Motor neuron (in vitro differentiated cells): ENCODE data around the gene DPYD. TPM values are rescaled to one million over a fixed set of nuclear protein-coding genes. Genes with fewer than 3 reads are reported as not detected.

Experiments used
- ATAC-seq, 8 experiments: fragments of 200-7000 bp; cut with Tn5 transposase; replicated peaks in 6 of 8; 2 replicates each; pipeline ENCODE4 v1.8.0; 2021; ENCODE audit warnings: mild to moderate bottlenecking in 8 of 8, moderate library complexity in 8 of 8
- H3K27ac ChIP-seq, 2 donors: fragments of 250-450 bp; sonication (Bioruptor Pico); 2 replicates each; pipeline ENCODE4 v1.9.0; 2021; ENCODE audit warnings: antibody characterized with exemption in 2 of 2, mild to moderate bottlenecking in 2 of 2, moderate library complexity in 1 of 2
- H3K4me1 ChIP-seq, 2 donors: fragments of 250-450 bp; sonication (Bioruptor Pico); replicated peaks in 1 of 2; 2 replicates each; pipeline ENCODE4 v1.6.1; 2021; ENCODE audit warnings: antibody characterized with exemption in 2 of 2, mild to moderate bottlenecking in 2 of 2, moderate library complexity in 1 of 2
- H3K4me3 ChIP-seq, 5 donors: fragments of 250-450 bp; sonication (Bioruptor Pico); 2 replicates each; pipeline ENCODE4 v1.9.0; 2021; ENCODE audit warnings: antibody characterized with exemption in 5 of 5, mild to moderate bottlenecking in 5 of 5, moderate library complexity in 4 of 5
- WGBS, 10 experiments: fragments of 450-650 bp; shearing (Covaris generic); methylation state at CpG; one replicate each; pipeline ENCODE4 v1.0.0; 2022; 5-methylcytosine and 5-hydroxymethylcytosine counted together
- in situ Hi-C, 9 experiments: fragments of 400-800 bp; cut with MboI; loops; one replicate each; pipeline ENCODE4 v1.15.0; 2021; ENCODE audit warnings: low sequenced_read_pairs in 9 of 9, low pct_unique_long_range_greater_than_20kb in 2 of 9; ENCODE audit not compliant: unreplicated experiment in 9 of 9
- total RNA-seq, 8 experiments: library from RNA; unstranded; fragments of 300-600 nt; gene quantifications; 2 replicates each; pipeline versions ENCODE4 v1.2.3 to v1.2.4, GENCODE V29; 2022

The DPYD gene
- total RNA-seq, 8 experiments from 2014 or later: 7.4 to 37.1 (median 14.2) TPM

DNA sequence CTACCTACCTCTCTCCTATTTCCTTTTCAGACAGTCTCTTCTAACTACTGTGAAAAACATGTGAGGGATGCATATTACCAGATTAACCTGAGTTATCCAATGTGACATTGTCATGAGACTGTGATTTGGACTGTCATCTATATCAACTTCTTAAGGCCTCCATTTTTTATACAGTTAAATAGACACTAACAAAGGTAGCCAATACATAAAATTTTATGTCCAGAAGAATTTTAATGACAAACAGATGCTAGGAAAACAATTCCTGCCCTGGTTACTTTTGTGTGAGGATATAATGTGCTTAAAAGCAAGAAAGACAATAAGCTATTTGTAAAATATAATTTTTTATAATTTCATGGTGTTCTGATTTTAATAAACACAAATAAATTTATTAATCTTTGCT lies 136.2 kb downstream of the DPYD start:
- Histone ChIP-seq H3K27ac (no peak overlapping the region), H3K4me1 (peaks cover 4% of the 10 kb centered on the region in 2 donors), H3K4me3 (no peak overlapping the region)
- in situ Hi-C loops: no loop called here
- no peak for ATAC-seq

DNA sequence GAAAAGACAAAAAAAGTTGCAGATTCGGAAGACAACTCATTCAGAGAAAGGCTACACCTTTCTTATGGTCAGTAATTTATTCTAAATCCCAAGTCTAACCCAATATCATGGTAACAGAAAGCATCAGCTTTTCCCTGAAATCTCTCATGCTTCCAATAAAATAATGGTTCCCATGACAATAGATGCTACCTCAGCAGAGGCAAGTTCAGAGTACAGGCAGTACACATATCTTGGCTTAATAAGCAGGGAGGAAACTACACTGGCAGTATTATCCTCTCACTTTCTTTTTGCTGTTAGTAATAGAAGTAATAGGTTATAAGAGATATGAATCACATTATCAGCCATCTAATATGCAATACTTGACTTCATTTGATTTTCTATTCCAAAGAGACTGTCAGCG lies 137.1 kb downstream of the DPYD start:
- WGBS, 10 experiments: 82 to 100% (median 100%) methylated on average over 1 to 2 of the region's 2 CpGs; no CpG with 5 or more reads in 1 of the 10 experiments
- Histone ChIP-seq H3K4me1 (peaks cover 4% of the 10 kb centered on the region in 2 donors), H3K27ac (no peak overlapping the region), H3K4me3 (no peak overlapping the region)
- ATAC-seq: no peak
- in situ Hi-C loops: no loop called here

DNA sequence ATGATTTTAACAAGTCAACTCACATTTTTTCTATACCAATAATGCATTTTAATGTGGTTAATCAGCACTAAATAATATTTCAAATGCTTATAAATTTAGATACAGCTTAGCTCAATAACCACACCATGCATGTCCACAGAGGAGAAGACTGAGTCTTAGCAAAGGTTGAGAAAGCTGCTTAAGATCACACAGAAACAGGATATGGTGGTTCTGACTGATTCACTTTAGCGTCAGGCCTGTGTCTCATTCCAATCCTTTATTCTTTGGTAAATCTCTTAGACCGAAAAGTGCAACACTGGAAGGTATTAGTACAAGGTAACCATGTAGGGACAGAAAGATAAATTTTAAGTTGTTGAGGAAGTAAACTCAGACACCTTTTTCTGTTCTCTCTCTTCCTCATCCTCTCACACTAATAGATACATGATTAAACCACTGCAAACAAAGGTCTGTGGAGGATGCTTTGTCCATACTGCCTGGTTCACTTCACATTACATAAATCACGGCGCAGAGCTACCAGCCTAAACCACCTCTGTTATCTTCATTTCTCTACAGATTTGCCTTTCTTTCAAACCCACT lies 139.0 kb downstream of the DPYD start:
- in situ Hi-C loops: no loop called here
- peak in 1 of 8 experiments; percentile 34 for ATAC-seq
- Histone ChIP-seq H3K4me3 (no peak overlapping the region), H3K4me1 (peaks cover 4% of the 10 kb centered on the region in 2 donors), H3K27ac (no peak overlapping the region)
- WGBS, 10 experiments: 82 to 100% (median 93%) methylated on average over 2 to 4 of the region's 4 CpGs; no CpG with 5 or more reads in 1 of the 10 experiments

DNA sequence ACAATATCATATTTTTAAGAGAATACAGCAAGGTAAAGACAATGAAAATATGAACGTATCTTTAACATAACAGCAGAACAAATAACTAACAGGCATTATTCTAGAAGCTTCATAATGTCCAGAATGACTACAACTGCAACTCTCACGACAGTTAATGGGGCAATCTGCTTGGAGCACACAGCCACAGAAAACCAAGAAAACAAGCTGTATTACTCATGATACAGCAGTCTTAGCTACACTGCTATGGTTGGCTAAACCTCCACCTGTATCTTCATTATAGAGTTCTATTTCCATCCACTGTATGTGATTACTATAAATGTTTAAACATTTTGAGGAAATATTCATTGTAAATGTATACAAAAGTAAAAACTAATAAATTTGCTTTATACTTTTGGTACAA lies 139.9 kb downstream of the DPYD start:
- H3K27ac ChIP-seq: no peak overlapping the region
- H3K4me3 ChIP-seq: no peak overlapping the region
- H3K4me1 ChIP-seq: peaks cover 4% of the 10 kb centered on the region in 2 donors
- 66 to 100% (median 84%) methylated on average over 1 to 2 of the region's 2 CpGs; no CpG with 5 or more reads in 2 of the 10 experiments for WGBS, 10 experiments
- in situ Hi-C loops: no loop called here
- no peak for ATAC-seq

DNA sequence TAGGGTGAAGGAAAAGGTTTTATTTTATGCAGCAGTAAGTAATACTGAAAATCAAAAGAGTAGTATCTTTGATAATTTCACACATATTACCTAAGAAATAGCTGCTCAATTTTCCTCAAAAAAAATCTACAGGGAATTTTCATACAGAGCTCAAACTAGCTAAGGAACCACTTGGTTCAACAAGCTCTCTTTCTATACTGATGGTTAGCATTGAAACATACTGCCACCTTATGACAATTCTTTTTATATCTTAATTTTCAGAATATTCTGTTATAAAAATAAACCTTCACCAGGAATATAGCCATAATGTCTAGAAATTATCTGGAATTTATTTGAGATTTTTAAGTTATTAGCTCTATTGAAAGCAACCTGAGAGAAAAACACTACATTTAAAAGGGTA lies 142.1 kb downstream of the DPYD start:
- no peak for ATAC-seq
- H3K4me3 ChIP-seq: no peak overlapping the region
- in situ Hi-C loops: no loop called here

DNA sequence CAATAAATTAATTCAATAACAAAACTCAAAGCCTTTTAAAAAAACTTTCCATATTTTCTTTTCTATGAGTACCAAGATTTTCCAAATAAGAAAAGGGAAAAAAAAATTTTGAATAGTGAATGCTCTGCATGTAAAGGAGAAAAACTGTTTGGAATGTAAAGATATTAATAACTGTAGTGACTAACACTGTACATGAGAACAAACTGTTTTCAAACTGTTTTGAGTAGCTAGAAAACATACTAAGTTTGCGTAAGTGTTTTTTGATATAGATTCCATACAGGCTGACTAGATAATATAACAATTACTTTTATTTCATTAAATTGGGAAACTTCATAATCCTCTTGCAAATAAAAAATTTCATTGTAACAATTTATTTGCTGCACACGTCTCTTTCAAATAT lies 150.5 kb downstream of the DPYD start:
- no peak for ATAC-seq
- no peak overlapping the region for H3K27ac ChIP-seq
- no peak overlapping the region for H3K4me3 ChIP-seq
- H3K4me1 ChIP-seq: no peaks in the 10 kb centered on the region
- in situ Hi-C loops: no loop called here
- 83 to 100% (median 96%) methylated on average over 2 of the region's 2 CpGs; no CpG with 5 or more reads in 1 of the 10 experiments for WGBS, 10 experiments

More for the DNA sequence above, 142.1 kb downstream of the DPYD start:
- Histone ChIP-seq H3K4me1 (peaks cover 4% of the 10 kb centered on the region in 2 donors), H3K27ac (no peak overlapping the region)

DNA sequence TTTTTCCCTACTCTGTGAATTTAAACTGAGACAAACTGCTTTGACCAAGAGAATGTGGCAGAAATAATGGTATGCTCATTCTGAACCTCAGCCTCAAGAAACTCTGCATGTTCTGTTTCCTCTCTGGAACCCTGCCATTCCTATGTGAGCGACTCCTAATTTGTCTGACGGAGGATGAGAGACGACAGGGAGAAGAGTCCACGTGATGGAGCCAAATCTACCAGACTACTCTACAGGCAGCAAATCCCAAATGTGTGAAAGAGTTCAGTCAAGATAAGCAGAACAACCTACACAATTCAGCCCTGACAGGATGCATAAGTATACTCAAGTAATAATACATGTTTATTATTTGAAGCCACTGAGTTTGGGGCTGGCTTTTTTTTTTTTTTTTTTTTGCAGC lies 153.5 kb downstream of the DPYD start:
- 20 to 100% (median 88%) methylated on average over 1 to 4 of the region's 4 CpGs; no CpG with 5 or more reads in 3 of the 10 experiments for WGBS, 10 experiments
- Histone ChIP-seq H3K4me1 (no peaks in the 10 kb centered on the region), H3K27ac (no peak overlapping the region), H3K4me3 (no peak overlapping the region)
- ATAC-seq: no peak
- in situ Hi-C loops: no loop called here

DNA sequence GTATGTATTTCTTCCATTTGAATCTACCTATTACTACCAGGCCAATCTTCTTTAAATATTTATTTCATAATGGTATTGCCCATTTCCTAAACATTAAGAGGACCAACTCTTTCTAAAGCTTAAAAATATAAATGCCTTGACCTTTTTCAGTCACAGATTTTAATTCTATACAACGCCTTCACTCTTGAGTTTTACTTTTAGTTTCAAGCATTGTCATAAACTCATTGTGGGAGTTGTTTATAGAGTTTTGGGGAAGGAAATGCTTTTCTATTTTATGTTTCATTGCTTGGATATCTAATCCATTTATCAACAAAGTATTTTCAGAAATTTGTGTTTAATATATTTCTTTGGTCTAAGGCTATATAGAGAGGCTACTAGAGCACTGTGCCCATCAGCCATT lies 155.8 kb downstream of the DPYD start:
- WGBS, 10 experiments: 90 to 100% (median 100%) methylated on average over 1 of the region's 1 CpG; no CpG with 5 or more reads in 1 of the 10 experiments
- in situ Hi-C loops: no loop called here
- Histone ChIP-seq H3K4me3 (no peak overlapping the region), H3K4me1 (no peaks in the 10 kb centered on the region), H3K27ac (no peak overlapping the region)
- ATAC-seq: no peak

DNA sequence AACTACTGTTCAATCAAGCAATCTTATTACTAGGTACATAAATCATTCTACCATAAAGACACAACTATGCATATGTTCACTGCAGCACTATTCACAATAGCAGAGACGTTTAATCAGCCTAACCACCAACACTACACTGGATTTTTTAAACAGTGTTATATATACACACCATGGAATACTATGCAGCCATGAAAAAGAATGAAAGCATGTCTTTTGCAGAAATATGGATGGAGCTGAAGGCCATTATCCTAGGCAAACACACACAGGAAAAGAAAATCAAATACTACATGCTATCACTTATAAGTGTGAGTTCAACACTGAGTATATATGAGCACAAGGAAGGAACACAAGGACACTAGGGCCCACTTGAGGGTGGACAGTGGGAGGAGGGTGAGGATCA lies 159.2 kb downstream of the DPYD start:
- 29 to 64% (median 48%) methylated on average over 1 of the region's 1 CpG; no CpG with 5 or more reads in 2 of the 10 experiments for WGBS, 10 experiments
- Histone ChIP-seq H3K4me3 (no peak overlapping the region), H3K27ac (no peak overlapping the region), H3K4me1 (no peaks in the 10 kb centered on the region)
- in situ Hi-C loops: no loop called here
- ATAC-seq: no peak

DNA sequence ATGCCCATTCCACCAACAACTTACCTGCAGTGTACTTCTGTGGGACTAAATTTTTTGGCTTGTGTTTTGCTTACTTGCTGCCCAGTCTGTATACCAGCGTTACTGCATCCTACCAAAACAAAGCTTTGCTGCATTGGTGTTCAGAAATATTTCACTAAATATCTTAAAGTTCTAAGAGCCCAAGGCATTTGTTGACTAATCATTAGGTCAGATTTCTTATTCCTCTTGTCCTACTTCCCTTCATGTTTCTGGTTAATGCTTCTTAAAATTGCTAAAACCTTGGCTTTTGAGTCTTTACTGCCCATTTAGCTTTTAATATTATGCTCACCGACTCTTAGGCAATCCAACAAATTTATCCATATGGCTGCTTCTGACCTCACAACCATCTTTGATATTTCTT lies 161.8 kb downstream of the DPYD start:
- ATAC-seq: no peak
- Histone ChIP-seq H3K4me1 (no peaks in the 10 kb centered on the region), H3K27ac (no peak overlapping the region), H3K4me3 (no peak overlapping the region)
- in situ Hi-C loops: no loop called here
- WGBS, 10 experiments: 60 to 100% (median 84%) methylated on average over 1 to 2 of the region's 2 CpGs

DNA sequence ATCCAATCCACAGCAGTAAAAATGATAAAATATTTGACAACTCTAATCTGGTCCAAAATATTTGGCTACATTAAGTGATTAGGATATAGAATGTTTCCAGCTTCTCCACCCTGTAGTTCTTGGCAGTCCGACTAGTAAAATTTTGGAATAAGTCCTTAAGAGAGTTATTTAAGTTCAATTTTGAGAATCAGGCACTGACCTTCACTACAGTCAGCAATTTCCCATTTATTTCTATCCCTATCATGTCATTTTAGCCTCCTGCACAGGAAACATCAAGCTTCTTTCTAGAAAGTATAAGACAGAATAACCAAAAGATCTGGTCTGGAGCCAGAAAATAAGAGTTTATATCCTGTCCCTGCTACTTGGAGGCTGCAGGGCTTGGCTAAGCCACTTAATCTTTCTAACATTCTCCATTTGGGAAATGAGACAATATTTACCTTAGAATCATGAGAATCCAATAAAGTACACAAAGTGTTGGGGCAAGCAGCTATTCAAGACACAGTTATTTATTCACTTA lies 162.2 kb downstream of the DPYD start:
- in situ Hi-C loops: no loop called here
- WGBS, 10 experiments: 11 to 100% (median 80%) methylated on average over 1 of the region's 1 CpG; no CpG with 5 or more reads in 1 of the 10 experiments
- Histone ChIP-seq H3K4me1 (no peaks in the 10 kb centered on the region), H3K4me3 (no peak overlapping the region), H3K27ac (no peak overlapping the region)
- peak in 1 of 8 experiments; percentile 11 for ATAC-seq

DNA sequence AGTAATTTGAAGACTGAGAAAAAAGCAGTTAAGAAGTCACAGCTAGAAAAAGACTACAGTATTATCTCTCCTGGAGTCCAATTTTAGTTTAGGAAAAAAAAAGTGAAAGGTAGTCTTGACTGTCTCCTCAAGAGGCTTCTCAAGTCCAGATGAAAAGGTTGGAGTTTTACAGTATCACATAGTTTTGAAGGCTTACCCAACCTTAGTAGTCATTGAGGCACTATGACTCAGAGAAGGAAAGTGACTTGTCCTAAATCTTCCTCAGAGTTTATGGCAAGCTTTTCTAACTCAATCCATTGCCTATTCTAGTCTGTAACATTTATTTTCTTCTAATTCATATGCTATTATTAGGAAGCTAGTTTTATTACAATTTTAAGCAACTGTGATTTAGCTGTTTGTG lies 174.9 kb downstream of the DPYD start:
- Histone ChIP-seq H3K27ac (no peak overlapping the region), H3K4me3 (no peak overlapping the region), H3K4me1 (peaks cover 16 to 32% of the 10 kb centered on the region in 2 donors)
- ATAC-seq: peak in 2 of 8 experiments; percentile 31 to 33
- in situ Hi-C loops: no loop called here

DNA sequence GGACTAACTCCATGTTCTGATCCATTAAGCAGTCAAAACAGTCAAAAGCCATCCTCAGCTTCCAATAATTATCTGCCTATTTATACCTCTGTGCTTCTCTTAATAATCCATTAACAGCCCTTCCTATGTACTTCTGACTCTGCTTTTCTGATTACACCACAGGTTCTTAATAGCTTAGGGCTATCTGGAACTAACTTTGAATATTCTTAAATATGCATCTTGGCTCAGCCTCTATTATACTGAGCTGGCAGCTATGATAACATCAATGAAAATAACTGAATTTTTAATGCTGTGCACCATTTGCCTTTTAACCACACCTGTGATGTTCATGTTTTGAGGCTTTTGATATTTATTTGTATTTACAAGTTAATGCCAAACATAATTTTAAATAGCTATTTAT lies 175.9 kb downstream of the DPYD start:
- Histone ChIP-seq H3K4me3 (no peak overlapping the region), H3K27ac (no peak overlapping the region), H3K4me1 (peaks cover 19 to 36% of the 10 kb centered on the region in 2 donors)
- in situ Hi-C loops: no loop called here
- ATAC-seq: peak in 3 of 8 experiments; percentile 95 to 99 (median 98)

DNA sequence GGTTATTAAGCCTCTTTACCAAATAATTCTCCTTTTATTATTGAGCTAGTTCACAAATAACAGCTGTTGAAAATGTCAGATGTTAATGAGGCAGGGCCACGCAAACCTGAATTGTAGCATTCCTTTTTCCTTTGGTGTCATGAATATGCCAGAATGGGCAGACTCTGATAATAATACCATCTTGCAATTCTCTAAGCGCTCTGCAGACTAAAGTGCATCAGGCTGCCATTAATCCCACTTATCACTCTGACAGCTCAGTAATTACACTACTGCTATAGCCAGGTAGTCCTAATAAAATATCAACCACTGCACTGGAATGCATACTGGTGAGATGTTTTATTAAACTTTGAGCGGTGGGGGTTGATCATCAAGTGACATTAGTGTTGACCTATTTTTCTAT lies 177.7 kb downstream of the DPYD start:
- in situ Hi-C loops: no loop called here

More for the DNA sequence above, 177.7 kb downstream of the DPYD start:
- H3K27ac ChIP-seq: no peak overlapping the region
- peak in 7 of 8 experiments; percentile 15 to 97 (median 91) for ATAC-seq
- 12 to 71% (median 43%) methylated on average over 1 to 3 of the region's 3 CpGs; no CpG with 5 or more reads in 1 of the 10 experiments for WGBS, 10 experiments
- H3K4me1 ChIP-seq: peaks cover 22 to 36% of the 10 kb centered on the region in 2 donors
- no peak overlapping the region for H3K4me3 ChIP-seq
